ENCODE measurements around the gene FOXP1.

The FOXP1 gene

GRCh38 chr3:71586810-71587242 lies 3.3 kb upstream of the FOXP1 start:
- DNase-seq (ENCODE audit: low read depth), result no peak

GRCh38 chr3:71585887-71586809 lies 2.6 kb upstream of the FOXP1 start:
- DNase-seq (ENCODE audit: low read depth), result no peak

DNA sequence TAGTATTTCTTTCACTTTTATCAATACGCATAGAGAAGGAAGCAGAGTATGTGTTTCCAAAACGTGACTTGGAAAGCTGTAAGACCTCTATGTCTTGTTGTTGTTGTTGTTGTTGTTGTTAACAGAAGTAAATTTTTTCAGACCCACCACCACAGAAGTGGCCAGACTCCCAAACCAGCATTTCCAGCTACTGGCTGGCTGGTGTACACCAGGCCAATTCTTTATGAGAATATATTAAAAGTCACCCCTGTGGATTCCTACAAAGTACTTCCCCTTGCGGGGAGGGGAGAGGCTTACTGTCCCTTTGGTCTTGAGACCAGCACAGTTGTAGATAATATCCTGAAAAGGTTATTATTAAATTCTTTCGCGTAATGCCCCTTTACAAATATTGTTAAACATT lies 1.6 kb upstream of the FOXP1 start:
- no peak for DNase-seq (ENCODE audit: low read depth)

GRCh38 chr3:71584394-71585011 lies 975 bp upstream of the FOXP1 start:
- peak; percentile 58 for DNase-seq (ENCODE audit: low read depth)

DNA sequence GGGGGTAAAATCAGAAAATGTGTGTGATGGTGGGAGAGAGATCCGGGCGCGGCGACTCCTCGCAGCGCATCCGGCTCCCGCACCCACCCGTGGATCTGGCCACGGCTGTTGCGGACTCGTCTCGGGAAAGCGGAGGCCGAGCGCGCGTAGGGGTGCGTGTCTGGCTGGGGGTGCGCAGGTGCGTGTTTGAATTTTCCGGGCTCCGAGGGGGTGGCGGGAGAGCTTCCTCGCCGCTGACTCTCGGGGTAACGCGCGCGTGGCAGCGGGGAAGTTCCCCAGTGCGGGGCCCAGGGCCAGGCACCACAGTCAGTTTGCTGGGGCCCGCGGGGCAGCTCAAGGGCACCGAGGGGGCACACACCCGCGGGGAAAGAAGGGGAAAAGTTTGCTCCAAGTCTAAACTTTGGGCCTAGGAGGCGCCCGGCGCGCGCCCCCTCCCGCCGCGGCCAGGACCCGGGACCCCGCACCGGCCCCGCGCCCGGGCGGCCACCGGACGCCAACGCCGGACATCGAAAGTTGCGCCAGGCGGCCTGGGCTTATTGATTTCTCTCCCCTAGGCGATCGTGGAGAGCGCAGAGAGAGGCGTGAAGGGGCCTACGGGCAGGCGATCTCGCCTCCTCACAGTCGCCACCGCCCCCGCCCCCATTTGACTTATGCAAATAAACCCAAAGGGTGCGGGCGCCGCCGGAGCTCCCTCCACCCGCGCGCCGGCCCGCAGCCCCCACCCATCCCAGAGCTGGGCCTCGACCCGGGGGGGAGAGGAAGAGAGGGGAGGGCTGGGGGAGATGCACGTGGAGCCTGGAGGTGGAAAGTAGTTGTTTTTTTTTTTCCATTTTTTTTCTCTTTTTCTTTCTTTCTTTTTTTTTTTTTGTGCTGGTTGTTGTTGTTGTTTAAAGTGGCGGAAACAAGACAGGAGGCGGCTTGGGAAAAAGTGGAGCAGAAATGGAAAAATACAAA lies 639 bp downstream of the FOXP1 start:
- peak; percentile 66 for DNase-seq (ENCODE audit: low read depth)

- peak; percentile 47 for DNase-seq (ENCODE audit: low read depth)
Observed at GRCh38 chr3:71582036-71582611, 1.4 kb downstream of the FOXP1 start.

DNA sequence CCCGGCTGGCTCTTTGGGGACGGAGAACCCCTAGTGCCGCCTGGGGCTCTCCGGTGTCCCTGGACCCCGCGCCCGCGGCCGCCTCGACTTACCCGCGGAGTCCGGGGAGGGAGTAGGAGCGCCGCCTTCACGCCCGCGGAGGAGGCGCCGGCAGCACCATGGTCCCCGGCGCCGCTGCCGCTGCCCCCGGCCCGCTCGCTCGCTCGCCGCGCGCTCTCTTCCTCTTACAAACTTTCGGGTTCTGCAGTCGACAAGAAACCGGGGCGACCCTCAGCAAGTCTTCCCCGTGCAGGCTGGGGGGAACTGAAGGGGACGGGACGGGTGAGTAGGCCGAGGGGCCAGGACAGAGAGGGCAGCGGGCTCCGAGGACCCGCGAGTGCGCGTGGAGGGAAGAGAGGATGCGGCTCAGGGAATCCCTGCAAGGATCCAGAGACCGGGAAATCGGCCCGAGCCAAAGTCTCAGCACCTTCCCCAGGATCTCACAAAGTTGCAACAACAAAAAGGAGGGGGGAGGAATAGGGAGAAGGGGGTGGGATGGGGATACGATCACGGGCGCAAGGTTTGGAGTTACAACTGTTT lies 2.0 kb downstream of the FOXP1 start:
- DNase-seq (ENCODE audit: low read depth), result peak; percentile 27

DNA sequence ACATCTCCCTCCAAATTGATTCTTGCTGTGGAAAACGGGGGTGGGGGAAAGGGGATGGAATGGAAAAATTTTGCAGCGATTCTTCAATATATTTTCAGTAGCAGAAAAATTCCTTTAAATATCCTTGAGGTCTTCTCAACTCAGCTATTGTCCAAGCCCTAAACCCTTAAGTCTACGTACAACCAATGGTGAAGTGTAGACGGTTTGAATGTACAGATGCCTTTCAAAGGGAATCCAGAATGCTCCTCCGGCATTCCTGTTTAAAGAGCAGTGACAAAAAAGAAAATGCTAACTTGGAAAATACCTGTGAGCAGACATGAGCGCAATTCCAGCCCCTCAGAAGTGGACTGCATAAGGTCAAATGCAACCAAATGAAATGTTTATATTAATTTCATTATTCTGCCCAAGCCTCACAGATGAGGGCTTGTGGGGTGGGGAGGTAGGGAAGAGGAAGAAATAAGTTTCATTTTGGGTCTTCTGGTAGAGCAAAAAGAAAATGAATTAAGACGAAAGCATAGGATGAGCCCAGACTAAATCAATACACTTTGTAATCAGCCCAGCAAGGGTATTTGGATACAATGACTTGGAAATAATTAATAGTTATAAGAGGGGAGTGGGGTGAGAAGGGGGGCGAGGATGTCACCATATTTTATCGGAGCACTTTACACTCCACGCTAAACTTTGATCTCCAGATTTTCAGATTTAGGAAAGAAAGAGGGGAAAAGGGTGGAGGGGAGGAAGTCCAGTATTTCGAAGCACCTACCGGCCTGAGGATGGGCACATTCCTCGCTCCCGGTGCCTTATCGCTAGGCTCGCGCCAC lies 2.7 kb downstream of the FOXP1 start:
- no peak for DNase-seq (ENCODE audit: low read depth)

GRCh38 chr3:71579935-71580406 lies 3.6 kb downstream of the FOXP1 start:
- no peak for DNase-seq (ENCODE audit: low read depth)

DNA sequence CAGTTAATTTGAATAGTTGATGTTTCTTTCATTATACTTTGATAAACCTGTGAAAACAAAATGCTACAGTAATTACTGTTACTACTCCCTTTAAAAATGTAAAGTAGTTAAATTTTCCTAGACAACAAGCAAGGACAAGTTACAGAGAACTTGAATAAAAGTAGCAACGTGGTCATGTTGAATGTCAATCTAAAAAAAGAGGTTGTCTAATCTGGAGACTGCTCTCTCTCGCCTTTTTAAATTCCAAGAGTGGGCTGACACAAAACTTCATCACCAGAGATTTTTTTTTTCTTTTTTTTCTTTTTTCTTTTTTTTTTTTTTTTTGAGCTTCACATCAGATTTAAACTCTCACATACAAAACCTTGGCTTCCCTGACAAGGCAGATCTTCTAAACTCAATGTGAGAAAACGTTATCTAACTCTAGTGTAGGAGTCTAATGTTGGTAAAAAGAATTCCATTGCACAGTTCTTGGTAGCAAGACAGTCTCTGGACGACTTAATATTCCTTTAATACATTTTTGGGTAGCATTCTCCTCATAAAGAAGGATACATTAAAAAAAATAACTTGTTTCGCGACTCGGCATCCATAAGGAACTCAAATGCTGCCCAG lies 4.1 kb downstream of the FOXP1 start:
- DNase-seq (ENCODE audit: low read depth), result no peak

DNA sequence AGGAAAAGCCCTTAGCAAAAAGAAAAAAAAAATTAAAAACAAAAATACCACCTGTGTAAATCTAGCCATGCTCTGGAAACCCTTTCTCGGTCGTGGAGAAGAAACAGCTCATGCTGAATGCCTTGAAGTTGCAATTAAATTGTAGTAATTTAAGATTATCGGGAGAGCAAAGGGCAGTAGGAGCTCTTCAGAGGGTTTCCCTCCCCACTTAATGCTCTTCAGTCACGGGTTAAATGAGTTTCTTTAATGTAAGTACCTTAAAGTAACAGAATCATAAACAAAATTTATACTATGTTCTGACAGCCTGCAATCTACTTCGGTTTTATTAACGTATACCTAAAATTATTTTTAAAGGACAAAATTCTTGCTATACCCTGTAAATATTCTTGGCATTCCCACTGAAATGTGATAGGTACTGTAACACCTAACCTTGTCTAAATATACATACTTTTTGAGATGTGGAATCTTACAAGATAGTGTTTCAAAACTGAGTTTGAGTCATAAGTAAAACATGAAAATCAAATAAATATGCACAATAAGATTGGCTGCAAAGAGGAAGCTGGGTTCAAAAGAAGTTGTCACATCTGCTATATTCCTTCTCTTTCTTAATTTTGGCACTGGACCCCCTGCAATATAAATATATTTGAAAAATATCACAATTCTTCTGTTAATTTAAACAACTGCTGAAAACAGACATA lies 5.3 kb downstream of the FOXP1 start:
- no peak for DNase-seq (ENCODE audit: low read depth)

DNA sequence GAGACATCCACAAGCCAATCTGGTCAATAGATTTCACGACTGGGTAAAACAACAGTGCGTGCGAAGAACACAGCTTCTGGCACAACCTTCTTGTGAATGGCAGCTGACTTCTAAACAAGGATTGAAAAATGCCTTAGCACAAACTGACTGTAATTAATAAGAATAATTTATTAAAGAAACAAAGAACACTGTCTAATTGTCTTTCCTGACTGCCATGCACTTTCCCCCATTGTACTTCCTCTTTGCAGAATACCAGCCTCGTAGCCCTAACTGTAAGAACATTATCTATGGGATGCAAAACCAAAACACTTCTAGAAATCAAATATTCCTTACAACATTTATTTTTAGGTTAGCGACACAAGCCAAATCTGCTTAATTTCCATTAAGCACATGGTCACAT lies 6.5 kb downstream of the FOXP1 start:
- no peak for DNase-seq (ENCODE audit: low read depth)

- no peak for DNase-seq (ENCODE audit: low read depth)
Observed at GRCh38 chr3:71575433-71575832, 8.1 kb downstream of the FOXP1 start.

DNA sequence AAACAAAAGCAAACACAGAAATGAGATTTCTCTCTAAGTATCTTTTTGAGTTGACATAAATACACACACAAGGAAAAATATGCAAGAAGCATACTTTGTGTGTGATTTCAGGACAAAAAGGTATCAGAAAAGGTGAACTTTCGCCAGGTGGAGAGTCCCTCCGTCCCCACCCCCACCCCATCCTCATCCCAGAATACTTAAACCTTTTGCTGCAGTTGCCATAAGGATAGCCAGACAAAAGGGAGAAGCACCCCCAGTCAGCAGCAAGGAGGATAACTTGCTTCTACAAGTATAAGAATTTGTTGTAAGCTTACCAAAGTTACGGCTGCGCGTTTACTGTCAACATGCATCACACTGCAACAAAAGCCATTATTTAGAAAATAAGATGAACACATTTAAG lies 10.3 kb downstream of the FOXP1 start:
- no peak for DNase-seq (ENCODE audit: low read depth)

DNA sequence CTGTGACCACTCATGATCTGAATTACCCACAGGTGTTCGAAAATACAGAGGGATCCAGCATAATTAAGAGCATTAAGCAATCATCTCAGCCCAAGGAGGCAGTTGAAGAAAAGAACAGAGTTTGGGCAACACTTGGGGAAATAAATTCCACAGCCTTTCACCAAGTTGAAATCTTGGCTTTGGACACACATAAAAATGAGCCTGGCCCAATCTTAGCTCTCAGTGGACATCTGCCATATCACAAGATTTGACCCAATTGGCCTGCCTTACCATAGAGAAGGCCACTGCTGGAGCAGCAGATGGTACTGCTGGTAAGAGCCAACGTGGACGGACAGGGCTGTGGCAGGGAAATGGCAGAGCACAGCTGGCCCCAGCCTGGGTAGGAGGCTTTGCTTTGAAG lies 13.0 kb downstream of the FOXP1 start:
- no peak for DNase-seq (ENCODE audit: low read depth)

DNA sequence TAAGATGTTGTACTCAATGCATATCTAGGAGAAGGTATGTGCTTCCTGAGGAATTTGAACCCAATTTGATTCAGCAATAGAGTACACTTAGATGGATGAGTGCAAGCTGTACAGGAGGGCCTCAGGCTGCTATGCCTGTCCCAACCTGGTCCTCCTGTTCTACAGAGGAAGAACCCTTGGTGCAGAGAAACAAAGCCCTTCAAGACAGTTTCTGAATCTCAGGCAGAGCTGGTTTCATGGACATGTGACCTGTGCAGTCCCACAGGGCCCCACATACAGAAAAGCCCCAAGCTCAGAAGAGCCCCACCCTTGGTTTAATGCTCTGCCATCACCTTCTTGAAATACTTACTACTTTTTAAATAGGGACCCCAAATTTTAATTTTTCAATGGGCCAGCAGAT lies 15.3 kb downstream of the FOXP1 start:
- DNase-seq (ENCODE audit: low read depth), result no peak

DNA sequence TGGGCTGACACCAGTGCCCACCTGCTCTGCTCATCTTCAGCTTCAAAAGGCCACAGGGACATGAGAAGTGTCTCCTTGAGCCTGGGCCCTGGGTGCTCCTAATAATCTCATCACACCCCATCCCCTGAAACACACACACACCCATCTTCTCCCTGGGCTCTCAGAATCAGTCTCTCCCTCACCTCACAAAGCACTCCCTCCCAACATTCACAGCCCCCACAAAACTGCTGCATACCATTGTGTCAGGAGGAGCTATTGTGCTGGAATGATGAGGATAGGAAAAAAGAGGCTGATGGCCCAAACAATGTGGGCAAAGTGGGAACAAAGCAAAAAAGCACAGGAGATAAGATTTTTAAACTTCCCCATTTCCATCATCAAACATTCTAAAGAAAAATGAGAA lies 16.8 kb downstream of the FOXP1 start:
- no peak for DNase-seq (ENCODE audit: low read depth)

DNA sequence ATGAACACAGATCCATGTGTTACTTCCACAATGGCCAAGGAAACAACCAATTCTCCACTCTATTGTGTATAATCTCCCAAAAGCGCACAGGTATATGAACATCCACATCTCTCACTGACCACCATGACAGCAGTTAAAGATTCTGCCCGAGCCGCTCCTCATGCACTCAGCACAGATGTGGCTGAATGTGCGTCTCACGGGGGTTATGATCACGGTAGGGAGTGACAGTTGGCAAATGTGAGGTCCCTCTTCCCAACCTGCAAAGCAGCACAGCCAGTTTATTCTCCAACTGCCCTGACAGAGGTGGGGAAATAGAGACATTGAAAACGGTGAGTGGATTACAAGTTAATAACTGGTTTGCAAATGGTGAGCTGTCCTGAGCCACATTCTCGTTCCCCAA lies 17.6 kb downstream of the FOXP1 start:
- DNase-seq (ENCODE audit: low read depth), result no peak

DNA sequence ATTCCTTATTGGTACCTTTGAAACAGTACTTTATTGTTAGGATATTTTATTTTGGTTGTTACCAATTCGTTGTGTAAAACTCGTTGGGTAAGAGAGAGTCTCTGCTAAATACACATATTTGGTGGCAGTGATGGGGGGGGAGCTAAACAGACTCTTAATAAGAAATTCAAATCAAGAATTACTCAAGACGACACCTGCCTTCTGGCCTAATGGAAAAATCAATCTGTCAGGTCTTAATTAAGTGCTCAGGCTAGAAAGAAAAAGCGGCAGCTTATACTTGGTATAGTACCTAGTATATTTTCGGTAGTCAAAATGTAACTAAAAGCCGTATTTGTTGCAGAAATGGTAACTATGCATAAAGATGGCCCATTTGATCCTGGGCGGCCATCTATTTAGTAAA lies 18.2 kb downstream of the FOXP1 start:
- DNase-seq (ENCODE audit: low read depth), result no peak

GRCh38 chr3:71564361-71564760 lies 19.2 kb downstream of the FOXP1 start:
- no peak for DNase-seq (ENCODE audit: low read depth)

All from activated T-cell treated with anti-CD3 and anti-CD28 coated beads for 48 hours (primary cell).